Sciatic nerve (tissue), 2 donors: ENCODE results near the gene RRAD. TPM values are rescaled to one million over a fixed set of nuclear protein-coding genes. Genes with fewer than 3 reads are reported as not detected.
A peak's percentile ranks its signal among the peaks of the same experiment; 100 is the strongest.

ENCODE experiments used
- ATAC-seq: fragments of 200-7000 bp; cut with Tn5 transposase; one replicate; pipeline ENCODE4 v1.9.1; 2020; ENCODE audit warnings: mild to moderate bottlenecking, moderate library complexity
- DNase-seq: peaks from one replicate; pipeline ENCODE4 v3.0.0-alpha.2; 2020; ENCODE audit warnings: low spot score
- intact Hi-C: fragments of 100-400 bp; cut with DNase I; formaldehyde crosslinking; loops from one replicate; pipeline ENCODE4 v1.14.2; 2022
- total RNA-seq: library from RNA; stranded (reverse); fragmentation: NEBNext Ultra II Directional; extraction: Animal tissue kit (Norgen Biotek cat#: 25700); gene quantifications from one replicate; pipeline ENCODE4 v1.2.1, GENCODE V29; 2021
- donor health status: DM: no; HTN: no; CAD: no.
- donor health status: DM: no; HTN: no; CAD: no.

Gene RRAD
- total RNA-seq, 1 donor from 2014 or later, result 6.2 TPM

DNA sequence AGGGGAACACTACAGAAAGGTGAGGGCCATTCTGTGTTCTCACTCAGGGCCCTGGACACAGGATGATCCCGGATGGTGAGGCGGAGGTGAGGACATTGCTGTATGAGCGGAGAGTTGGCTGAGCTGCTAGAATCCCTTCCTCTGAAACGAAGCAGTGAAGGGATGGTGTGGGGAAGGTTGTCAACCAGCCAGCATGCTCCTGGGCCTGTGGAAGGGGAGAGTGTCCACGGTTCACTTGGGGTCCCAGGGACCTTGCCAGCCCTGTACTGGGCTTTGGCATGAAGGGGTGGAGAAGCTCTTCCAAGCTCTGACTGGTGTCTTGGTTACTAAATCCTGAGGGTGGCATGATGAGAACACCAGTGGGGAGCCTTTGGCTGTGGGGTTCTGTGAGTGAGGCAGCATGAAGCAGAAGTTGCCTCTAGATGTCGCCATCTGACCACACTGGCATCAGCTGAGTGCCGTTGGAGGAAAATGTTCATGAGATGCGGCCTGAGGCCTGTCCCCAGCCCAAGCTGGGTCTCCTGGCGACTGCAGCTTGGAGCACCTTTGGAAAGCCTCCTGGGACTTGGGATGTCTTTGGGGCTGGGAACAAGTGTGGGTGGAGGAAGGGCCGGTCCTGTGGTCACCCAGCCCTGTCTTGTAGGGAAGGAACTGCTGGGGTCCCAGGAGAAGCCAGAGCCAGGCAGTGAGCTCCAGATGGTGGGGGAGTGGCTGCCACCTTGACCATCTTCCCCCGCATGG, 30.2 kb downstream of the RRAD start:
- peak; percentile 76 for DNase-seq
- intact Hi-C loops, result no loop called here
- peak; percentile 81 for ATAC-seq

DNA sequence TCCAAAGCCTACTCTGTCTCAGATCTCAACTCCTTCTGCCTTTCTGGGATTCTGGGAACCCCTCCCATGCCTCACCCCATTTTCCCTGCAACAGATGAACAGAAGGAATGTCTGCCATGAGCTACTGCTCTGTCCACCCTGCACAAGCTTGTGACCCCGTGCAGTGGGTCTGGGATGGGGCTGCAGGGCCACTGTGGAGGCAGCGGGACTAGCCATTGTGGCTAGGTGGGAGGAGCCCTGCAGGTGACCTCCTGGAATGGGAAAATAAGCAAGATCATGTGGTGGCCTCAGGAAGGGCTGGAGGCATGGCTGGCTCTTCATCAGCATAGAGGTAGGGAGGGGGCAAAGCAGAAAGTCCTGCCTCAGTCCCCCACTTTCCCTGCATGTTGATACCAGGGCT, 31.3 kb downstream of the RRAD start:
- DNase-seq, result no peak
- ATAC-seq, result no peak
- intact Hi-C loops, result no loop called here

DNA sequence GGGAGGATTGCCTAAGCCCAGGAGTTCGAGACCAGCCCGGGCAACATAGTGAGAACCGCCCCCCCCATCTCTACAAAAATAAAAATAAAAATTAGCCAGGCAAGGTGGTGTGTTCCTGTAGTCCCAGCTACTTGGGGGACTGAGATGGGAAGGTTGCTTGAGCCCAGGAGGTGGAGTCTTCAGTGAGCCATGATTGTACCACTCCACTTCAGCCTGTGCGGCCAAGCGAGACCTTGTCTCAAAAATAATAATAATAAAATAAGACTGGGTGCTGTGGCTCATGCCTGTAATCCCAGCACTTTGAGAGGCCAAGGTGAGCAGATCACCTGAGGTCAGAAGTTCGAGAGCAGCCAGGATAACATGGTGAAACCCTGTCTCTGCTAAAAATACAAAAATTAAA, 33.5 kb downstream of the RRAD start:
- intact Hi-C loops, result no loop called here
- ATAC-seq (no peak), DNase-seq (no peak)

DNA sequence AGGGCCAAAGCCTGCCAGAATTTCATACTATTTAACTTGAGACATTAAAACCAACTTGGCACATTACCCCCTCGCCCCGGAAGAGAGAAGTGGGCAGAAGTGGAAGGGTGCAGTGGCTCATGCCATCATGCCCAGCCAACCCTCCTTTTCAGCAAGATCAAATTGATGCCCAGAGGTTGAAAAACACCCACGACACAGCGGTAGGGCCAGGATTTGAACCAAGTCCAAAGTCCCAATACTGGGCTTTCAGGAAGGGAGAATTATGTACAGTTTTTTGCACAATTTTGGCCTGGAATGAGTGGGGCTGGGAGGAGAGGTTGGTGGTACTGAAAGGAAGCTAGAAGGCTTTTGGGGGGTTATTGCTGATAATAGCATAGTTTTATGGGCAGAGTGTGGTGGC, 34.0 kb downstream of the RRAD start:
- no peak for ATAC-seq
- intact Hi-C loops, result no loop called here
- no peak for DNase-seq

DNA sequence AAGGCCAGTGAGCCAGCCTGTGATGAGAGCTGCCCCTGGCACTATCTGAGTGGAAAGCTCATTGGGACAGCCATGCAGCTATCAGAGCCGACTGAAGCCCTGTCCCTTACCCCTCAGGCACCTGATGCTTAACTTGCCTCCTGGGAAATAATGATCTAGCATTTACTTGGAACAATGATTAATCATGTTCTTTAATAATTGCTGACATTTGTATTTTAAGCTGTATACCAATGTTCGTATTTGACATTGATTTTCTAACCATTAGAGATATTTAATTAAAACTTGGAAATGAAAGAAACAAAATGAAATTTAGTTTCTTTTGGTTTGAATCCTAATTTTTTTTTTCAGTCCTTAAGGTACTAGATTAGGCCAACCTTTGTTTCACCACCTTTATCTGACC, 34.5 kb downstream of the RRAD start:
- DNase-seq, result no peak
- intact Hi-C loops, result no loop called here

DNA sequence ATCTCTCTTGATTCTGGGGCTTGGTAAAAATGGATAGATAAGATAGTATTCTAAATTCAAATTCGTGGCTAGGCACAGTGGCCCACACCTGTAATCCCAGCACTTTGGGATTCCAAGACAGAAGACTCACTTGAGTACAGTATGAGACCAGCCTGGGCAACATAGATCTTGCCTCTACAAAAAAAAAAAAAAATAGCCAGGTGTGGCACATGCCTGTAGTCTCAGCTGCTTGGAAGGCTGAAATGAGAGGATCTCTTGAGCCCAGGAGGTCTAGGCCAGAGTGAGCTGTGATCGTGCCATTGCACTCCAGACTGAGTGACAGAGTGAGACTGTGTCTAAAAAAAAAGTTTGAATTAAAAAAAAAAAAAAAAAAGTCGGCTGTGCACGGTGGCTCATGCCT, 35.7 kb downstream of the RRAD start:
- ATAC-seq (no peak), DNase-seq (no peak)
- intact Hi-C loops, result no loop called here

More for the DNA sequence above, 34.5 kb downstream of the RRAD start:
- ATAC-seq, result no peak

DNA sequence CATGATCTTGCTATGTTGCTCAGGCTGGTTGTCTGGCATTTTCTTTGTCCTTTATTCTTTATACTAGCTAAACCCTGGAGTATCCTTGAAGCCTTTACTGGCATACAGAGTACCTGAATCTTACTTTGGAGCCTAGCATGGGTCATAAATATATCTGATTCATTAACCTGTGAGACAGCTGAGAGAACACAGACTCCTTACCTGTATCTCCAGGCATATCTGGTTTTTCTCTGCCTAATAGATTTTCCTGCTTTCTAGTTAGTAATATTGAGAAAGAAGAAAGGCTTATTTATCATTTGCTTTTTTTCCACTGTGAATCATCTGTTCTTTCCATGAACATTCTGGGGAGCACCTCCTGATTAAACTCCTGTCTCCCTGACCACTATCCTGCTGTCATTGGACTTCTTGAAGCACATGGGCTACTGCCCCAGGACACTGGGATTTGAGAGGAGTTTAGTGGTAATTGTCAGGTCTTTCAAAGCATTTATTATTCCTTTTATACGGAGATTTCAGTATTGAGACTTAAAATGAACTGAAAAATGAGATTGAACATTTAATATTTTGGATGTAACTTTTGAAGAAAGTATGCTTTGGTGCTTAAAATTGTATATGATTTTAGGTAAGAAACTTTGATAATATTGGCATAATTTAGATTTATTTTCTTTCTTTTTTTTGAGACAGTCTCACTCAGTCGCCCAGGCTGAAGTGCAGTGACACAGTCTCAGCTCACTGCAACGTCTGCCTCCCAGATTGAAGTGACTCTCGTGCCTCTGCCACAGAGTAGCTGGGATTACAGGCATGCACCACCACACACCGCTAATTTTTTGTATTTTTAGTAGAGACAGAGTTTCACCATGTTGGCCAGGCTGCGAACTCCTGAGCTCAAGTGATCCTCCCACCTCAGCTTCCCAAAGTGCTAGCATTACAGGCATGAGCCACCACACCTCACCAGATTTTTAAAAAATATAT, 36.4 kb downstream of the RRAD start:
- intact Hi-C loops, result no loop called here
- ATAC-seq (no peak), DNase-seq (no peak)

DNA sequence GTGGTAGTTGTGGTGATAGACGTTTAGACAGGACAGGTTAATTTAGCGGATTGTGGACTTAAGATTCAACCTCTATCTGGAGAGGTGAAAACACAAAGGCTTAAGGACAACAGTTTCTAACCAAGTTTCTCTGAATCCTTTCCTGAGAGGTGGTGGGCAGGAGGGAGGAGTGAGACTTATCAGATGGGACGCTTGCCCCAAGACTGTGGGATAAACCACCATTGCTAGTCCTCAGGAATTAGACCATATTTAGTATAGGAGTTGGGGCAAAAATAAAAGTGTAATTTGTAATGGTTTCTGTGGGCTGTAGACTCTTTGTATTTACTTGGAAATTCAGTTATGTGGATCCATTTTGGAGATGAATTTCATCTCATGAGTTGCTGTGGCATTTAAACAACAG, 38.4 kb downstream of the RRAD start:
- ATAC-seq (no peak), DNase-seq (no peak)
- intact Hi-C loops, result no loop called here

DNA sequence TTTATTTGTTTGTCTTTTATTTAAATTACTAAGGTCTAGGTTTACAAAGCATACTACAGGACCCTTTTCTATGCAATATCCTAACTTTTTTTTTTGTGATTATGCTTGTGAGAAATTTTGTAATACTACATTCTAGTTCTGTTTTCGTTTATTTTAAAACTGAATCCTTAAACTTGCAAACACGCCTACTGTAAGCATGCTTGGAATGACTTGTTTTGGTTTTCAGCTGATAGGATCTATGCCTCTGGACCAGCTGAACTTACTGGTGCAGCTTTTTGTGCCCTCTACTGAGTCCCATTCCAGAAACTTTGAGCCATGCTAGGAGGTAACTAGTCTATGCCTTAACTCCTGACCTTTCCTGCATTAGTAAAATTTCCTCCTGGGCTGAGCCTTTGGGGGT, 39.0 kb downstream of the RRAD start:
- ATAC-seq, result no peak
- intact Hi-C loops, result no loop called here
- no peak for DNase-seq

DNA sequence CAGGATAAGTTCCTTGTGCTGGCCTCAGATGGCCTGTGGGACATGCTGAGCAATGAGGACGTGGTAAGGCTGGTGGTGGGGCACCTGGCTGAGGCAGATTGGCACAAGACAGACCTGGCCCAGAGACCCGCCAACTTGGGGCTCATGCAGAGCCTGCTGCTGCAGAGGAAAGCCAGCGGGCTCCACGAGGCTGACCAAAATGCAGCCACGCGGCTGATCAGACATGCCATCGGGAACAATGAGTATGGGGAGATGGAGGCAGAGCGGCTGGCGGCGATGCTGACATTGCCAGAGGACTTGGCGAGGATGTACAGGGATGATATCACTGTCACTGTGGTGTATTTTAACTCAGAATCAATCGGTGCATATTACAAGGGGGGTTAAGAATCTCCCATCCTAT, 39.8 kb downstream of the RRAD start:
- intact Hi-C loops, result no loop called here
- no peak for ATAC-seq

DNA sequence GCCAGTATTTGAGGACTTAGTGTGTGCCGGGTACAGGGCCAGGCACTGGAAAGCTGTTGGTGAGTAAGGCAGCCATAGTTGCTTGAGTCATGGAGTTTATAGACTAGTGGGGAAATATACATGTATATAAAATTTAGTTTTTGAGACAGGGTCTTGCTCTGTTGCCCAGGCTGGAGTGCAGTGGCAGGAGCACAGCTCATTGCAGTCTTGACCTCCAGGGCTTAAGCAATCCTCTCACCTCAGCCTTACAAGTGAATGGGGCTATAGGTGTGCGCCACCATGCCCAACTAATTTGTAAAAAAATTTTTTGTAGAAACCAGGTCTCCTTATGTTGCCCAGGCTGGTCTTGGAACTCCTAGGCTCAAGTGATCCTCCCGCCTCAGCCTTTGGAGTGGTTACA, 42.6 kb downstream of the RRAD start:
- ATAC-seq (no peak), DNase-seq (no peak)
- intact Hi-C loops, result no loop called here

More for the DNA sequence above, 39.8 kb downstream of the RRAD start:
- DNase-seq, result no peak

DNA sequence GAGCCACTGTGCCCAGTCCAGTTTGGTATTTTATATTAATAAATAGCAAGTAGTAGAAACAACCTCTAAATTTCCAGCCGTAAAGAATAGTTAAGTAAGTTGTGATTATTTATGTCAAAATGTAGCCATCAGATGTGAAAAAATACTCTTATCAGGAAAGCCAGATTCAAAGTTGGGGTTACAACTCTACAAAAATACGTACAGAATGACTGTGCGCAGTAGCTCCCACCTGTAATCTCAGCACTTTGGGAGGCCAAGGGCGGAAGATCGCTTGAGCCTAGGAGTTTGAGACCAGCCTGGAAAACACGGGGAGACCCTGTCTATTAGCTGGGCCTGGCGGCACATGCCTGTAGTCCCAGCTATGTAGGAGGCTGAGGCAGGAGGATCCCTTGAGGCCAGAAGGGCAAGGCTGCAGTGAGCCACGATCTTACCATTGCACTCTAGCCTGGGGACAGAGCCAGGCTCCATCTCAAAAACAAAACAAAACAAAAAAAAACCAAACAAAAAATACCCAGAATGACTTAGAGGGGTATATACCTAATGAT, 43.3 kb downstream of the RRAD start:
- no peak for DNase-seq
- no peak for ATAC-seq
- intact Hi-C loops, result no loop called here

DNA sequence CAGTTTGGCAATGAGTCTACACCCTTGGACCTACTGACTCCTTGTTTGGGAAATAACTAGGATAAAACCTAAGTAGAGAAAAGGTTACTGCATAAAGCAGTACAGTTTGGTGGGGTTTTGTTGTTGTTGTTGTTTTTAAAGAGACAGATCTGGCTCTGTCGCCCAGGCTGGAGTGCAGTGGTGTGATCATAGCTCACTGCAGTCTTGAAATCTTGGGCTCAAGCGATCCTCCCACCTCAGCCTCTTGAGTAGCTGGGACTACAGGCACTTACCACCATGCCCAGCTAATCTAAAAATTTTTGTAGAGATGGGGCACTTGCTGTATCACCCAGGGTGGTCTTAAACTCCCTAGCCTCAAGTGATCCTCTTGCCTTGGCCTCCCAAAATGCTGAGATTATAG, 43.8 kb downstream of the RRAD start:
- ATAC-seq, result no peak
- intact Hi-C loops, result no loop called here
- DNase-seq, result no peak

DNA sequence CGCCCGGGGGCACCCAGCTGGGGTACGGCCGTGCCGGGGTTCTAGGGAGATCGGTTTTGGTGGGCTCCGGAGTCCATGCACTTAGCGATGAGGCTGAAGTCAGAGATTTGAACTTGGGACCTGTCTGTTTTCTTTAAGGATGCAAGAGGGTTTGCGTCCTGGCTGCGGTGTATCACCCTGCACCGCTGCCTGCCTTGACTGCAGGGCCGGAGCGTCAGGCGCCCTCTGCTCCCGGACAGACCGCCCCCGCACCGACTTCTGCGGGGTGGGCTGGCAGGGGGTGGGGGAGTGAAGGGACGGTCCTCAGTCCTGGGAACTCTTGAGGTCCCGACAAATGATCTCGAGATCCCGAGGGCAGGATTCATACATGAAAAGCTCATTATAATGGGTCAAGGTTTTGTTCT, 44.3 kb downstream of the RRAD start:
- DNase-seq, result no peak
- intact Hi-C loops, result no loop called here
- ATAC-seq, result peak; percentile 19

DNA sequence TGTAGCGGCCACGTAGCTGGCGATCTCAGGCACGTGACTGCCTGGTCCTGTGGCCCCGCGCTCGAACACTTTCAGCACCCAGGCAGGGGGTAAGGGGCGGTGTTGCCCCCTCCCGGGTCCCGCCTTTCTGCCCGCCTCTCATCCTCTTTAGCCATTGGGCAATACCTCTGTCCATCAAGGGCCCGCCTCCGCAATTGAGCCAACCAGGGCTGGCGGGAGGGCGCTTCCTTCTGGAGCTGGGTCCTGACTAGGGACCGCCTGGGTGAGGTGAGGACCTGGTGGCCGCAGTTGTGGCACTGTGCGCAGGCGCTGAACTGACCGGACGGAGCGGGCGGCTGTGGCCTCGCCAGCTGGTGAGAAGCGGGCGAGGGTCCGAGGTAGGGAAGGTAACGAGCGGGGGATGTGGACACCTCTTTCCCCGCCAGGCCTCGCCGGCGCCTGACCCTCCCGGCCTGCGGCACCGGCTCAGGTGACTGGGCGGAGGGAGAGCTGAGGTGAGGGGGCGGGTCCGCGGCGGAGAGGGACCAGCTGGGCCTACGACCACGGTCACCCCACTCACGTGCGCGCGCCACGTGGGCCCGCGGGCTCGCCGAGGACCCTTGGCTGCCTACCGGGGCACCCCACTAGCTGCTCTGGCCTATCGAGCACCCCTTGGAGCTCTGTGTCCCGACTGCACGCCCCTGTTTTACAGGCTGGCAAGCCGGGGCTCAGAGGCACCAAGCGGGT, 44.9 kb downstream of the RRAD start, which contains the start of gene PDP2:
TSS of gene PDP2 (plus strand) at position 228 of the 726 bp plus-strand sequence. CDS start 3,770 bp downstream, outside the sequence.
- DNase-seq (peak; percentile 96), ATAC-seq (peak; percentile 98)
- intact Hi-C loops, result no loop called here

DNA sequence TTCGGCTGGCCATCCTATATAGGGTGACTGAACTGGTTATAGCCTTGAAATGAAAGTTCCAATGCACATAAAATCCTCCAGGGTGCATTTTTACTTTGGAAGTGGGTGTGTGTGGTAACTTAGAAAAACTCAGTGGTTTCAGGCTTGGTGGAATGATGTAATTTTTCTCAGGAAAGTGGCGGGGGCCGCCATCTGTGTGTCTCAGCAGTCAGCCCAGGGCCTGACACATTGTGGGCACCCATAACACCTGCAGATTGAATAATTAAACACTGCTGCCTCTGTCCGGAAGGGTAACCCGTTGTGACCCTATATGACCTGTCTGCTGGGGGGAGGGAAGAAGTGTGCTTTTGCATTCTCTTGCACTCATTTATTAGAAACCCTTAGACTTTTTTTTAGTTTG, 47.3 kb downstream of the RRAD start:
- no peak for DNase-seq
- intact Hi-C loops, result no loop called here
- ATAC-seq, result no peak

DNA sequence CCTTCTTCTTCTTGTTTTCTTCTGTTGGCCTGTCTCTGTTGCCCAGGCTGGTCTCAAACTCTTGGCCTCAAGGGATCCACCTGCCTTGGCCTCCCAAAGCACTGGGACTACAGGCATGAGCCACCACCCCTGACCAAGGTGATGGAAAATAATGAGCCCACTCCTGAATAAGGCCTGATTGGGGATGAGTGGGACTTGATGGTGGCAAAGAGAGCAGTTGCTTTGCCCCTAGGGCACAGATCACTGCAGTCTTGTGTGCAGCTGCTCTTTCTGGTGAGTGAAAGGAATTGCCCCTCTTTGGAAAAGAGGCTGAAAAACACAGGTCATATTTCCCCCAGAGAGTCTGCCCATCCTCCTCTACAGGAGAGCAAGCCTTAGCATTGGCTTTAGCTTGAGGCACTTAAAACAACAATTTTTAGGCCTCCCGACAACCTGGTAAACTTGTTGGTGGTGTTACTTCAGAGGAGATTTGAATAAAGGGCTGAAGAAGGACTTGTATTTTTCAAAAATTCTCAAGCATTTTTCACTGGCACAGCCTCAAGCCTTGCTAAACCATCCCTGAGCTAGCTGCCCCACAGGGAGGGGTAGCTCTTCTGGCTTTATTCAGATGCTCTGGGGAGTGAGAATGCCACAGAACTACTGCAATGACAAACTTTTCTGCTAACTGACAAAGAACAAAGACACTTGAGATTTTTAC, 51.1 kb downstream of the RRAD start:
- no peak for DNase-seq
- ATAC-seq, result no peak
- intact Hi-C loops, result no loop called here

DNA sequence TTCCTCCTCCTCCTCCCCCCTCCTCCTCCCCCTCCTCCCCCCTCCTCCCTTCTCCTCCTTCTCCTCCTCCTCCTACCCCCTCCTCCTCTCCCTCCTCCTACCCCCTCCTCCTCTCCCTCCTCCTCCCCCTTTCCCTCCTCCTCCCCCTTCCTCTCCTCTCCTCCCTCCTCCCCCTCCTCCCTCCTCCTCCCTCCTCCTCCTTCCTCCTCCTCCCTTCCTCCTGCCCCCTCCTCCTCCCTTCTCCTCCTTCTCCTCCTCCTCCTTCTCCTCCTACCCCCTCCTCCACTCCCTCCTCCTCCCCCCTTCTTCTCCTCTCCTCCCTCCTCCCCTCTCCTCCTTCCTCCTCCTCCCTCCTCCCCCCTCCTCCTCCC, 51.7 kb downstream of the RRAD start:
- DNase-seq (no peak), ATAC-seq (no peak)
- intact Hi-C loops, result no loop called here
